Measurements from ENCODE around the gene TBKBP1.
"Not testable (repeated sequence)": the region's sequence is repeated elsewhere in the genome, so short reads cannot be mapped to it uniquely, and the experiment has no call there.

TBKBP1 gene

GRCh38 chr17:47736501-47737495 is 42.8 kb downstream of the TBKBP1 start:
- ATAC-seq (replicated peaks; ENCODE audit: extremely low read depth, poor library complexity, severe bottlenecking): no peak
- no peaks in the 10 kb centered on the region for H3K9me3 Mint-ChIP-seq
- peak overlapping the region; percentile 98 for H3K4me3 Mint-ChIP-seq
- DNase-seq (ENCODE audit: low spot score in 2 of 2): peak in 1 of 2 donors; percentile 8
- H3K27me3 Mint-ChIP-seq: no peaks in the 10 kb centered on the region
- H3K4me1 Mint-ChIP-seq: peaks cover 76% of the 10 kb centered on the region
- H3K36me3 Mint-ChIP-seq (ENCODE audit: insufficient read depth): peaks cover 50% of the 10 kb centered on the region
- peak overlapping the region; percentile 97 for H3K27ac Mint-ChIP-seq (ENCODE audit: low read depth)

- Mint-ChIP-seq H3K4me1 (peaks cover 76% of the 10 kb centered on the region), H3K27me3 (no peaks in the 10 kb centered on the region), H3K27ac (ENCODE audit: low read depth) (no peak overlapping the region), H3K4me3 (peak overlapping the region; percentile 45), H3K9me3 (no peaks in the 10 kb centered on the region), H3K36me3 (ENCODE audit: insufficient read depth) (peaks cover 51% of the 10 kb centered on the region)
- DNase-seq (ENCODE audit: low spot score in 2 of 2) (no peak), ATAC-seq (replicated peaks; ENCODE audit: extremely low read depth, poor library complexity, severe bottlenecking) (no peak)
These were observed 44.2 kb downstream of the TBKBP1 start for GRCh38 chr17:47738178-47738577.

- Mint-ChIP-seq H3K9me3 (no peaks in the 10 kb centered on the region), H3K27ac (ENCODE audit: low read depth) (peak overlapping the region; percentile 35), H3K27me3 (no peaks in the 10 kb centered on the region), H3K4me1 (peaks cover 74% of the 10 kb centered on the region), H3K36me3 (ENCODE audit: insufficient read depth) (peaks cover 49% of the 10 kb centered on the region), H3K4me3 (peak overlapping the region; percentile 45)
- ATAC-seq (replicated peaks; ENCODE audit: extremely low read depth, poor library complexity, severe bottlenecking): no peak
- DNase-seq (ENCODE audit: low spot score in 2 of 2): no peak
These were observed 45.2 kb downstream of the TBKBP1 start for GRCh38 chr17:47739150-47739549.

- H3K36me3 Mint-ChIP-seq (ENCODE audit: insufficient read depth): peaks cover 47% of the 10 kb centered on the region
- H3K4me3 Mint-ChIP-seq: peak overlapping the region; percentile 45
- not testable (repeated sequence) for H3K9me3 Mint-ChIP-seq; ATAC-seq (replicated peaks; ENCODE audit: extremely low read depth, poor library complexity, severe bottlenecking); DNase-seq (ENCODE audit: low spot score in 2 of 2); H3K27me3 Mint-ChIP-seq; H3K27ac Mint-ChIP-seq (ENCODE audit: low read depth)
- peaks cover 72% of the 10 kb centered on the region for H3K4me1 Mint-ChIP-seq
These were observed 46.0 kb downstream of the TBKBP1 start for GRCh38 chr17:47739945-47740344.

- Mint-ChIP-seq H3K9me3 (no peaks in the 10 kb centered on the region), H3K27me3 (no peaks in the 10 kb centered on the region), H3K4me1 (peaks cover 68% of the 10 kb centered on the region), H3K4me3 (peak overlapping the region; percentile 65), H3K27ac (ENCODE audit: low read depth) (peak overlapping the region; percentile 83), H3K36me3 (ENCODE audit: insufficient read depth) (peaks cover 57% of the 10 kb centered on the region)
- peak; percentile 64 for ATAC-seq (replicated peaks; ENCODE audit: extremely low read depth, poor library complexity, severe bottlenecking)
- DNase-seq (ENCODE audit: low spot score in 2 of 2): peak in 1 of 2 donors; percentile 25
These were observed 47.3 kb downstream of the TBKBP1 start for GRCh38 chr17:47741109-47741792.

GRCh38 chr17:47741793-47742145 is 47.8 kb downstream of the TBKBP1 start:
- H3K9me3 Mint-ChIP-seq: no peaks in the 10 kb centered on the region
- H3K27ac Mint-ChIP-seq (ENCODE audit: low read depth): peak overlapping the region; percentile 83
- peaks cover 62% of the 10 kb centered on the region for H3K4me1 Mint-ChIP-seq
- peak; percentile 31 for ATAC-seq (replicated peaks; ENCODE audit: extremely low read depth, poor library complexity, severe bottlenecking)
- H3K36me3 Mint-ChIP-seq (ENCODE audit: insufficient read depth): peaks cover 58% of the 10 kb centered on the region
- no peak for DNase-seq (ENCODE audit: low spot score in 2 of 2)
- peak overlapping the region; percentile 65 for H3K4me3 Mint-ChIP-seq
- no peaks in the 10 kb centered on the region for H3K27me3 Mint-ChIP-seq

- peaks cover 61% of the 10 kb centered on the region for H3K36me3 Mint-ChIP-seq (ENCODE audit: insufficient read depth)
- H3K4me1 Mint-ChIP-seq: peaks cover 56% of the 10 kb centered on the region
- H3K27me3 Mint-ChIP-seq: no peaks in the 10 kb centered on the region
- H3K9me3 Mint-ChIP-seq: no peaks in the 10 kb centered on the region
- H3K27ac Mint-ChIP-seq (ENCODE audit: low read depth): peak overlapping the region; percentile 83
- ATAC-seq (replicated peaks; ENCODE audit: extremely low read depth, poor library complexity, severe bottlenecking) (no peak), DNase-seq (ENCODE audit: low spot score in 2 of 2) (no peak)
- H3K4me3 Mint-ChIP-seq: peak overlapping the region; percentile 65
These were observed 48.6 kb downstream of the TBKBP1 start for GRCh38 chr17:47742319-47743181.

GRCh38 chr17:47744168-47745036 is 50.4 kb downstream of the TBKBP1 start:
- no peak for DNase-seq (ENCODE audit: low spot score in 2 of 2)
- no peak overlapping the region for H3K4me3 Mint-ChIP-seq
- no peaks in the 10 kb centered on the region for H3K9me3 Mint-ChIP-seq
- H3K36me3 Mint-ChIP-seq (ENCODE audit: insufficient read depth): peaks cover 59% of the 10 kb centered on the region
- H3K27me3 Mint-ChIP-seq: no peaks in the 10 kb centered on the region
- no peak for ATAC-seq (replicated peaks; ENCODE audit: extremely low read depth, poor library complexity, severe bottlenecking)
- peaks cover 54% of the 10 kb centered on the region for H3K4me1 Mint-ChIP-seq
- peak overlapping the region; percentile 67 for H3K27ac Mint-ChIP-seq (ENCODE audit: low read depth)

GRCh38 chr17:47745037-47745380 is 51.0 kb downstream of the TBKBP1 start:
- no peaks in the 10 kb centered on the region for H3K9me3 Mint-ChIP-seq
- no peak overlapping the region for H3K4me3 Mint-ChIP-seq
- H3K4me1 Mint-ChIP-seq: peaks cover 50% of the 10 kb centered on the region
- H3K27ac Mint-ChIP-seq (ENCODE audit: low read depth): no peak overlapping the region
- H3K36me3 Mint-ChIP-seq (ENCODE audit: insufficient read depth): peaks cover 54% of the 10 kb centered on the region
- H3K27me3 Mint-ChIP-seq: no peaks in the 10 kb centered on the region
- no peak for DNase-seq (ENCODE audit: low spot score in 2 of 2)
- ATAC-seq (replicated peaks; ENCODE audit: extremely low read depth, poor library complexity, severe bottlenecking): no peak

- no peak overlapping the region for H3K4me3 Mint-ChIP-seq
- H3K36me3 Mint-ChIP-seq (ENCODE audit: insufficient read depth): peaks cover 14% of the 10 kb centered on the region
- peak overlapping the region; percentile 90 for H3K27ac Mint-ChIP-seq (ENCODE audit: low read depth)
- DNase-seq (ENCODE audit: low spot score in 2 of 2) (no peak), ATAC-seq (replicated peaks; ENCODE audit: extremely low read depth, poor library complexity, severe bottlenecking) (no peak)
- H3K27me3 Mint-ChIP-seq: no peaks in the 10 kb centered on the region
- H3K4me1 Mint-ChIP-seq: peaks cover 16% of the 10 kb centered on the region
- no peaks in the 10 kb centered on the region for H3K9me3 Mint-ChIP-seq
These were observed 57.5 kb downstream of the TBKBP1 start for GRCh38 chr17:47751471-47751870.

- H3K9me3 Mint-ChIP-seq: no peaks in the 10 kb centered on the region
- no peak overlapping the region for H3K4me3 Mint-ChIP-seq
- DNase-seq (ENCODE audit: low spot score in 2 of 2): no peak
- ATAC-seq (replicated peaks; ENCODE audit: extremely low read depth, poor library complexity, severe bottlenecking): no peak
- H3K27ac Mint-ChIP-seq (ENCODE audit: low read depth): no peak overlapping the region
- peaks cover 2% of the 10 kb centered on the region for H3K36me3 Mint-ChIP-seq (ENCODE audit: insufficient read depth)
- peaks cover 8% of the 10 kb centered on the region for H3K4me1 Mint-ChIP-seq
- no peaks in the 10 kb centered on the region for H3K27me3 Mint-ChIP-seq
These were observed 63.4 kb downstream of the TBKBP1 start for GRCh38 chr17:47757386-47757785.
